Osteocyte (in vitro differentiated cells): Measurements from ENCODE around the gene MEGF9. TPM values are rescaled to one million over a fixed set of nuclear protein-coding genes. Genes with fewer than 3 reads are reported as not detected.

Experiments
- DNase-seq: peaks from one replicate; pipeline ENCODE4 v3.0.0; 2021; ENCODE audit warnings: mixed read lengths; ENCODE audit not compliant: unreplicated experiment; ENCODE audit errors: extremely low spot score
- H3K27ac Mint-ChIP-seq: one replicate; pipeline ENCODE4 v1.8.0; 2021; ENCODE audit warnings: mild to moderate bottlenecking, mixed read lengths; ENCODE audit not compliant: unreplicated experiment
- H3K27me3 Mint-ChIP-seq: one replicate; pipeline ENCODE4 v1.8.0; 2021; ENCODE audit warnings: mixed read lengths; ENCODE audit not compliant: unreplicated experiment
- H3K36me3 Mint-ChIP-seq: one replicate; pipeline ENCODE4 v1.8.0; 2021; ENCODE audit warnings: mixed read lengths; ENCODE audit not compliant: unreplicated experiment
- H3K4me1 Mint-ChIP-seq: one replicate; pipeline ENCODE4 v1.8.0; 2021; ENCODE audit warnings: mixed read lengths; ENCODE audit not compliant: unreplicated experiment
- H3K4me3 Mint-ChIP-seq: one replicate; pipeline ENCODE4 v1.8.0; 2021; ENCODE audit warnings: mild to moderate bottlenecking, moderate library complexity, mixed read lengths; ENCODE audit not compliant: unreplicated experiment
- H3K9me3 Mint-ChIP-seq: one replicate; pipeline ENCODE4 v1.8.0; 2021; ENCODE audit warnings: mixed read lengths; ENCODE audit not compliant: unreplicated experiment
- CTCF ChIP-seq: fragments of 200-600 bp; sonication (generic); IDR thresholded peaks from 2 replicates; pipeline ENCODE4 v1.5.0; 2021; ENCODE audit warnings: antibody characterized with exemption, mild to moderate bottlenecking, moderate library complexity
- total RNA-seq: library from RNA; stranded (reverse); gene quantifications from 2 replicates; pipeline ENCODE4 v1.2.1, GENCODE V29; 2021

The MEGF9 gene
- total RNA-seq, 1 donor from 2014 or later = 21.4 TPM

- peak overlapping the region; percentile 1 for H3K4me3 Mint-ChIP-seq
- no peaks in the 10 kb centered on the region for H3K9me3 Mint-ChIP-seq
- no peak for DNase-seq
- H3K27ac Mint-ChIP-seq = no peak overlapping the region
- peaks cover 2% of the 10 kb centered on the region for H3K36me3 Mint-ChIP-seq
- H3K27me3 Mint-ChIP-seq = no peaks in the 10 kb centered on the region
- peaks cover 44% of the 10 kb centered on the region for H3K4me1 Mint-ChIP-seq
- no peak for TF ChIP-seq CTCF
Observed at GRCh38 chr9:120690372-120690771, 23.9 kb downstream of the MEGF9 start.

GRCh38 chr9:120689860-120690259 is 24.4 kb downstream of the MEGF9 start:
- Mint-ChIP-seq H3K27me3 (no peaks in the 10 kb centered on the region), H3K27ac (no peak overlapping the region), H3K9me3 (no peaks in the 10 kb centered on the region), H3K36me3 (peaks cover 2% of the 10 kb centered on the region), H3K4me3 (no peak overlapping the region), H3K4me1 (peaks cover 47% of the 10 kb centered on the region)
- no peak for TF ChIP-seq CTCF
- no peak for DNase-seq

GRCh38 chr9:120688758-120689157 is 25.5 kb downstream of the MEGF9 start:
- no peaks in the 10 kb centered on the region for H3K27me3 Mint-ChIP-seq
- no peak for TF ChIP-seq CTCF
- H3K4me3 Mint-ChIP-seq = no peak overlapping the region
- no peak overlapping the region for H3K27ac Mint-ChIP-seq
- peaks cover 2% of the 10 kb centered on the region for H3K36me3 Mint-ChIP-seq
- peaks cover 46% of the 10 kb centered on the region for H3K4me1 Mint-ChIP-seq
- H3K9me3 Mint-ChIP-seq = no peaks in the 10 kb centered on the region
- no peak for DNase-seq

- no peak for DNase-seq
- H3K27ac Mint-ChIP-seq = no peak overlapping the region
Observed at GRCh38 chr9:120683150-120683549, 31.1 kb downstream of the MEGF9 start.

GRCh38 chr9:120681121-120681520 is 33.1 kb downstream of the MEGF9 start:
- no peak for TF ChIP-seq CTCF
- Mint-ChIP-seq H3K4me3 (no peak overlapping the region), H3K27me3 (no peaks in the 10 kb centered on the region), H3K4me1 (peaks cover 17% of the 10 kb centered on the region), H3K36me3 (peaks cover 9% of the 10 kb centered on the region), H3K27ac (no peak overlapping the region), H3K9me3 (no peaks in the 10 kb centered on the region)
- DNase-seq = no peak

More at GRCh38 chr9:120683150-120683549, 31.1 kb downstream of the MEGF9 start:
- no peaks in the 10 kb centered on the region for H3K9me3 Mint-ChIP-seq
- peaks cover 17% of the 10 kb centered on the region for H3K4me1 Mint-ChIP-seq
- H3K4me3 Mint-ChIP-seq = no peak overlapping the region
- no peak for TF ChIP-seq CTCF
- peaks cover 5% of the 10 kb centered on the region for H3K36me3 Mint-ChIP-seq
- H3K27me3 Mint-ChIP-seq = no peaks in the 10 kb centered on the region
